Ovary (tissue), 3 donors: ENCODE measurements around the gene WDFY1.

Experiments used
- CTCF ChIP-seq, 3 donors: fragments of 450-650 bp in 2 of 3; fragments of 200-600 bp in 1 of 3; IDR thresholded peaks; one replicate each; pipeline versions ENCODE4 v1.5.1 to v1.8.0; 2016 to 2022; ENCODE audit warnings: antibody characterized with exemption in 3 of 3, mild to moderate bottlenecking in 1 of 3
- EP300 ChIP-seq: sonication (generic); formaldehyde crosslinking; IDR thresholded peaks from one replicate; pipeline ENCODE4 v1.6.1; 2017; ENCODE audit warnings: antibody characterized with exemption
- POLR2A ChIP-seq: fragments of 450-650 bp; IDR thresholded peaks from one replicate; pipeline ENCODE4 v1.6.1; 2017; ENCODE audit warnings: antibody characterized with exemption, mild to moderate bottlenecking, moderate library complexity
- donor health status: DM: no; HTN: no; CAD: no.

- no peak for TF ChIP-seq POLR2A
- TF ChIP-seq CTCF (IDR thresholded peaks at IDR 0.05), result no peak
- TF ChIP-seq EP300, result no peak
Measured at GRCh38 chr2:223890721-223891120, 54.4 kb downstream of the WDFY1 start.
